Liver (tissue), 3 donors: Measurements from ENCODE around the gene UROC1.

Experiments
- CTCF ChIP-seq: fragments of 150-350 bp; IDR thresholded peaks from 2 replicates; pipeline ENCODE4 v1.5.1; 2017; ENCODE audit warnings: improper control_type of control experiment, low read depth, low read length; ENCODE audit not compliant: missing input control
- EGR1 ChIP-seq, 2 donors: IDR thresholded peaks; 2 replicates each; pipeline ENCODE4 v1.6.1; 2016 to 2018; ENCODE audit warnings: antibody characterized with exemption in 2 of 2, low read depth in 2 of 2
- GABPA ChIP-seq, 2 donors: IDR thresholded peaks in 1 of 2; conservative IDR thresholded peaks in 1 of 2; 2 replicates each; pipeline ENCODE4 v1.6.1; 2016; ENCODE audit warnings: antibody characterized with exemption in 2 of 2, mild to moderate bottlenecking in 1 of 2, moderate library complexity in 1 of 2
- HNF4G ChIP-seq: IDR thresholded peaks from 2 replicates; pipeline ENCODE4 v1.6.1; 2016; ENCODE audit warnings: antibody characterized with exemption
- MAX ChIP-seq: IDR thresholded peaks from 2 replicates; pipeline ENCODE4 v1.6.1; 2016; ENCODE audit warnings: antibody characterized with exemption
- REST ChIP-seq: IDR thresholded peaks from 2 replicates; pipeline ENCODE4 v1.6.1; 2016; ENCODE audit warnings: antibody characterized with exemption, mild to moderate bottlenecking
- RXRA ChIP-seq, 2 donors: IDR thresholded peaks; 2 replicates each; pipeline ENCODE4 v1.6.1; 2017 to 2018; ENCODE audit warnings: antibody characterized with exemption in 2 of 2, mild to moderate bottlenecking in 1 of 2
- SP1 ChIP-seq: IDR thresholded peaks from 2 replicates; pipeline ENCODE4 v1.6.1; 2018; ENCODE audit warnings: antibody characterized with exemption, mild to moderate bottlenecking
- TAF1 ChIP-seq: conservative IDR thresholded peaks from 2 replicates; pipeline ENCODE4 v1.6.1; 2016; ENCODE audit warnings: antibody characterized with exemption, mild to moderate bottlenecking
- YY1 ChIP-seq: IDR thresholded peaks from 2 replicates; pipeline ENCODE4 v1.6.1; 2016; ENCODE audit warnings: antibody characterized with exemption, mild to moderate bottlenecking
- donor health status: healthy.
- donor health status: healthy.

GRCh38 chr3:126449621-126450051 lies 67.9 kb downstream of the UROC1 start:
- TF ChIP-seq RXRA (IDR thresholded peaks at IDR 0.05), result peak; percentile 85 to 90
- TF ChIP-seq CTCF, result no peak
- peak; percentile 49 for TF ChIP-seq YY1
- TF ChIP-seq GABPA (IDR thresholded peaks at IDR 0.05 in 1 of 2, conservative IDR thresholded peaks at IDR 0.05 in 1 of 2), result no peak
- no peak for TF ChIP-seq EGR1 (IDR thresholded peaks at IDR 0.05; ENCODE audit: low read depth in 2 of 2)
- TF ChIP-seq MAX, result peak; percentile 27
- TF ChIP-seq TAF1, result no peak
- TF ChIP-seq HNF4G, result no peak
- TF ChIP-seq SP1, result peak; percentile 77
- peak; percentile 22 for TF ChIP-seq REST
